ENCODE data around the gene ATP9B.
"Not testable (repeated sequence)": the region's sequence is repeated elsewhere in the genome, so short reads cannot be mapped to it uniquely, and the experiment has no call there.

Gene ATP9B

GRCh38 chr18:79147014-79147413 is 77.8 kb downstream of the ATP9B start:
- DNase-seq: no peak

DNA sequence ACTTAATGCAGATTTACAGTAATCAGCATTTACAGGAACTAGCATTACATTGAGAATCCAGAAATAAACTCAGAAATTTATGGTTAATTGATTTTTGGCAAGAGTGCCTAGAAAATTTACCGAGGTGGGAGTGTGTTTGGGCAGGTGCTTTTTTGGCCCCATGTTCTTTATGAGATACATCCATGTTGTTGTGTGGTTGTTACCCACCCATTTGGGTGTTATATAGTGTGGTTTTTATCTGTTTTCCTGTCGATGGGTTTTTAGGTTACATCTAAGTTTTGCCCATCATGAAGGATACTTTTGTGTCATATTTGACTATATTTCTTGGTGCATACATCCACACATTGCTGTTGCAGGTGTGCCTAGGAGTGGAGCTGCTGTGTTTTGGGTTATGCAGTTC is 82.0 kb downstream of the ATP9B start:
- DNase-seq: no peak

- DNase-seq: no peak
Measured at GRCh38 chr18:79156327-79156726, 87.1 kb downstream of the ATP9B start.

DNA sequence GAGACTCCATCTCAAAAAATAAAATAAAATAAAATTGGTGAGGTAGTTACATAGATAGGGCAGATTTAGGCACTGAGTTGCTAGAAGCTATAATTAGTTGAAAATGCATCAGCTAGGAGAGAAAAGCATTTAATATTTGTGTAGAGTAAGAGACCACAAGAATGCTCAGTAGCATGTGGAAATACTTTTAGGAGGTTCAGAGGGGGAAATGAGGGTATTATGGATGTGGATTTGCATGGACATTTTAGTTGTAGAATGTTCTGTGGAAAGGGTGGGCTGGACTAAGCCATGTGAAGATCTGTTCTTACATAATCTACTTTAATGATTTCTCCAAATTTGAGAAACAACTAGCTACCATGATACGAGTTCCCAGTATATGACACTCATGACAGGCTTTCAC is 95.5 kb downstream of the ATP9B start:
- DNase-seq: no peak

DNA sequence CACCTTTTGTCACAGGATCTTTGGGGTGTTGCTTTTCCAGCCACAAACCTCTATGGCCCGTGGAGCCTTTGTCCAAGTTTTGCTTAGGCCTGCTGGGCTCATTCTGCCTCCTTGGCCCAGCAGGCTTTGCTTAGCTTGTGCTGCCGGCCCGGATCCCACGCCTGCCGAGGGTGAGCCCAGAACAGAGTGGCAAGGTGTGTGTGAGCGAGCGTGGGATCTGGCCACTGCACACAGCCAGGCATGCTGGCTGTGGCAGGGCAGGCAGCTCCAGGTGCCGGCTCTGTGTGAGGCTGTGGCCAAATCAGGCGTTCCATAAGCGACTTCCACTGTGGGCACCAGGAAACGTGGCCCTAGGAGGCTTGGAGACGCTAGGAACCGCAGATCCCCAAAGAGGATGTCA is 97.5 kb downstream of the ATP9B start:
- no peak for DNase-seq

GRCh38 chr18:79167526-79168190 is 98.5 kb downstream of the ATP9B start:
- no peak for DNase-seq

DNA sequence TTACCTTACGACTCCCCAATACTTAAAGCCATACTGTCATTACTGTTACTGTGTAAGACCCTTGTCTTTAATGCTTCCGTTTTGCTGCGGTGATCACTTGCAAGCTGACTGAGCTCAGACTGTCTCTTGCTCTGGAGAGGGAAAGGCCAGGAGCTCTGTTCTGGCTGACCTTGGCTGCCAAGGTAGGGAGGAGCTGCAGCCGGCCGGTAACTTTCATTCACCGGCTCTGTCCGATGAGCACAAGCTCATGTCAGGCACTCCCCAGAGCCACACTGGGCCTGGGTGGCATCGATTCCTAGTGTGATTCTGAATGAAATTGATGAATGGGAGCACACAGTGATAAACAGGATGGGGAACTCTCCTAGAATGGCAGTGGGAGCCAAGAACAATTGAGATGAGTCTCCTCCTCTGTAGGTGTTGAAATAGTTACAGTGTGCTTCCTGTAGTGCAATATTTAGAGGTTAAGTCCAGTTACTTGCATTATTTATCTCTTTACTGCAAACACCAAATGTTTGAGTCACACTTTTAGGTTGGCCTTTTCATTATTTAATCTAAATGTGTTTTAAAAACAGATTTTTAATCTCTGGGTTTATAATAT is 100.9 kb downstream of the ATP9B start:
- DNase-seq: no peak

- DNase-seq: not testable (repeated sequence)
Measured at GRCh38 chr18:79172331-79172730, 103.1 kb downstream of the ATP9B start.

DNA sequence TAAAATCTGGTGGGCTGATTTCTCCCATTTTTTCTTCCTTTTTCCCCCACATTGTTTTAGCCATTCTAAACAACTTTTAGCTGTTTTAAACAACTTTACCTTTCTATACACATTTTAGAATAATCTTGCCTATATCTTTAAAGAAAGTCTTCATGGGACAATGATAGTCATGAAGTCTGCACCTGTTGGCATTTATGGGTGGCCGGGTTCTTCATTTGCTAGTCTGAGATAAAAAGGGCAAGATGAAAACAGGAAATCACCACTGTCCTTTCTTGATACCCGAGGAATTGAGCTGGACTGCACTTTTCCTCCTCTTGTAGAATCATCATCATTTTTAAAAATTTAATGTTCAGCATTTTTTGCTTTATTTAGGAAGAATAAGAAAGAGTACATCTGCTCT is 104.5 kb downstream of the ATP9B start:
- DNase-seq: no peak

GRCh38 chr18:79178113-79178531 is 108.9 kb downstream of the ATP9B start:
- no peak for DNase-seq

GRCh38 chr18:79182047-79182713 is 113.0 kb downstream of the ATP9B start:
- DNase-seq: no peak

DNA sequence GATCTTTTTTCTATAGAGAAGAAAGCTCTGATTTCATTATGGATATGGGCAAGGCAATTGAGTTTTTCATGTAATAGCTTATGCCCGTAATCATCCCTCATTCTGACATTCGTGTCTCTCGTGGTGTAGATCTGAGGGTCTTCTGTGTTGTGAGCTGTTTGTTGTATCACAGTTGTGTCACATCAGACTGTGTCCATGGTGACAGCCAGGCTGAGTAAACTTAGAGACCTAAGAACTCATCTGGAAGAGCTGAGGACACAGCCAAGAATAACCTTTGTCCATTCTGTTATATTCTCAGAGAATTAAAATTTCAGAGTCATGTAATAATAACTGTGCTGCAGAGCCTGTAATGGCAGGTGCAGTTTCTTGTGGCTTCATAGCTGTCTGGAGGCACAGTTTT is 116.5 kb downstream of the ATP9B start:
- no peak for DNase-seq

- no peak for DNase-seq
Measured at GRCh38 chr18:79186649-79187048, 117.5 kb downstream of the ATP9B start.

- DNase-seq: no peak
Measured at GRCh38 chr18:79187532-79188277, 118.5 kb downstream of the ATP9B start.

- DNase-seq: no peak
Measured at GRCh38 chr18:79191418-79191817, 122.2 kb downstream of the ATP9B start.

GRCh38 chr18:79191956-79192355 is 122.8 kb downstream of the ATP9B start:
- DNase-seq: no peak

DNA sequence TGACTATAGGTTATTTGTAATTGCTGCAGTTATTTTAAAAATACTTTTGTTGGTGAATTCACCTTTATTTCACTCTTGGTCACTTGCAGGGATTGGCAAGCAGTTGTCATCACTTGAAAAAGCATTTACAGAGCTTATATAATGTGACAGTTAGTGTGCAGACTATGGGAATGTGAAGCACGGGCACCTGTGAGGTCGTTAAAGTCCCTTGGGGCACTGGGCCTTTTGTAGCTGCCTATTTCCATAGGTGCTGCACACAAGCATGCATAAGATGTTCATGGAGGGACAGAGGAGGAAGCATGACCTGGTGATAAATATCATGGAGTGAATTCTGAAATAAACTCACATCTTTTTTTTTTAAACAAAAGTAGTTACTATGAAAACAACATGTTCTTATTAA is 124.6 kb downstream of the ATP9B start:
- no peak for DNase-seq

- DNase-seq: no peak
Measured at GRCh38 chr18:79195716-79196683, 126.8 kb downstream of the ATP9B start.

- DNase-seq: no peak
Measured at GRCh38 chr18:79197531-79197930, 128.3 kb downstream of the ATP9B start.

GRCh38 chr18:79199691-79200374 is 130.6 kb downstream of the ATP9B start:
- DNase-seq: no peak

GRCh38 chr18:79200546-79201268 is 131.5 kb downstream of the ATP9B start:
- no peak for DNase-seq
